Brain microvascular endothelial cell (primary cell): Measurements from ENCODE around the gene EIF3M.
"Not testable (repeated sequence)": the region's sequence is repeated elsewhere in the genome, so short reads cannot be mapped to it uniquely, and the experiment has no call there.

Experiments
- DNase-seq: peaks from one replicate; pipeline ENCODE4 v3.0.0-alpha.2; 2020
- H3K27ac ChIP-seq: fragments of 250-450 bp; sonication (Bioruptor Pico); 2 replicates; pipeline ENCODE4 v1.5.1; 2020; ENCODE audit warnings: mild to moderate bottlenecking, moderate library complexity
- H3K27me3 ChIP-seq: fragments of 250-450 bp; sonication (Bioruptor Pico); replicated peaks from 2 replicates; pipeline ENCODE4 v1.5.1; 2020; ENCODE audit warnings: mild to moderate bottlenecking
- H3K36me3 ChIP-seq: fragments of 250-450 bp; sonication (Bioruptor Pico); replicated peaks from 2 replicates; pipeline ENCODE4 v1.5.1; 2020; ENCODE audit warnings: mild to moderate bottlenecking
- H3K4me3 ChIP-seq: 2 replicates; pipeline ENCODE4 v1.5.1; 2011; ENCODE audit warnings: low read depth, mild to moderate bottlenecking, control low read depth, low read length, moderate library complexity
- CTCF ChIP-seq: IDR thresholded peaks from 2 replicates; pipeline ENCODE4 v1.5.1; 2011; ENCODE audit warnings: low read depth, mild to moderate bottlenecking, moderate library complexity, low read length, control low read depth, inconsistent platforms; ENCODE audit errors: missing control alignments
- in situ Hi-C: cut with HindIII; loops from 2 replicates; pipeline ENCODE4 v1.10.0; 2017; ENCODE audit warnings: low sequenced_read_pairs, low pct_ligation_motif_present

EIF3M gene

DNA sequence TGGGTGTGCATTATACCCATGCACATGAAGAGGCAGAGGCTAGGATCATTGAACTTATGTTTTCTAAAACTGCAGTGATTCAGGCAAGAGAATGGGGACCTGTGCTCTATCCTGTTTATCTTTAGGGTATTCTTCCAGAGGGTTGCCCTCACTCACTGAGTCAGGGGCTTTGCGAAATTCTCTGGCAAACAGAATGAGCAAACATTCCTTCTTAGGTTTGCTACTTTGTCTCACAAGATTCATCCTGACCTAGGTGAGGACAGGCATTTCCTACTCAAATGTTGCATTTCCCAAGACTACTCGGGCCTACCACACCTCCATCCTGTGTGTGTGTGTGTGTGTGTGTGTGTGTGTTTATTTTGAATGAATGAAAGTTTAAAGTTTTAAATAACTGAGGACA, 2.7 kb upstream of the EIF3M start:
- H3K4me3 ChIP-seq: no peak overlapping the region
- in situ Hi-C loops: no loop called here
- DNase-seq: no peak
- no peak overlapping the region for H3K27ac ChIP-seq
- H3K36me3 ChIP-seq: no peaks in the 10 kb centered on the region
- TF ChIP-seq CTCF: no peak
- no peaks in the 10 kb centered on the region for H3K27me3 ChIP-seq

DNA sequence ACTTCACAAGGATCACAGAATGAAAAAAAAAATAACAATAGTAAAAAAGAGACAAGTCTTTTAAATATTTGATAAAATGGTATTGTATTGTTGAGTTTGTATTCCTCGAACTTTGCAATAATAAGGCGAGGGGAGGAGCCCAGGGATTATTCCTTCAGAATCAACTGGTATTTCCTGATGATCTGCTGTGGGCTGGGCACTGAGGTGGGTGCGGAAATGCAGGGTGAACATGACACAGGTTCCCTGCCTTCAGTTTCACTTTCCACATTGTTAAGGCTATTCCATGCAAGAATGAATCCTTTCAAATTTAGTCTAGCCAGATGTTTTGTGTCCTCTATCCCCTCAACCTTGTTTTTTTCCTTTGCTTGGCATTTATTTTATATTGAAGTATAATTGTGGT, 2.1 kb upstream of the EIF3M start:
- in situ Hi-C loops: no loop called here
- H3K27ac ChIP-seq: no peak overlapping the region
- H3K27me3 ChIP-seq: no peaks in the 10 kb centered on the region
- TF ChIP-seq CTCF: no peak
- H3K36me3 ChIP-seq: no peaks in the 10 kb centered on the region
- H3K4me3 ChIP-seq: no peak overlapping the region
- DNase-seq: no peak

GRCh38 chr11:32584921-32585320, 1.3 kb downstream of the EIF3M start:
- TF ChIP-seq CTCF: no peak
- in situ Hi-C loops: no loop called here
- peaks cover 15% of the 10 kb centered on the region for H3K36me3 ChIP-seq
- H3K4me3 ChIP-seq: peak overlapping the region; percentile 96
- no peak for DNase-seq
- peak overlapping the region; percentile 38 for H3K27ac ChIP-seq
- no peaks in the 10 kb centered on the region for H3K27me3 ChIP-seq

DNA sequence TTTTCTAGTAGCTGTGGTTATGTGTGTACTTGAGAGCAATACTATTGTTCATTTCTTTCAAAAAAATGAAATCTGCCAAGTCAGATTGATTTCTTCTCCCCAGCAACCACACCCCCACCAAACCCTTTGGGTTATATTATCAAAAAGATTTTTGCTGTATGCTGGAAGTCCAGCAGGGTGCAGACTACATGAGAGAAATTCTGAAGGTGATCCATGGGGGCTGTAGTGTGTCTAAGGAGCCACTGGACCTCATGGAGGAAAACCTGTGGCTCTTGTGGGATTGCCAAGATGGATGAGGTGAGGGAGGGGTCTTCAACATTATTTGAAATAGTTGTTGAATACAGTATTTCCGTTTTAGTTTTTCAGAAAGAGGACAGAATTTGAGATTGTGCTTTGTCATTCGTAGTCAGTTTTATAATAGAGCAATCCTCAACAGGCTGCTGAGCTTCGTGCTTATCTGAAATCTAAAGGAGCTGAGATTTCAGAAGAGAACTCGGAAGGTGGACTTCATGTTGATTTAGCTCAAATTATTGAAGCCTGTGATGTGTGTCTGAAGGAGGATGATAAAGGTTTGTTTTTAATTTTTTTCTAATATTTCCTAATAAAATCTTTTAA, 3.1 kb downstream of the EIF3M start:
- Histone ChIP-seq H3K27ac (no peak overlapping the region), H3K27me3 (no peaks in the 10 kb centered on the region), H3K4me3 (no peak overlapping the region), H3K36me3 (peaks cover 30% of the 10 kb centered on the region)
- peak; percentile 61 for TF ChIP-seq CTCF
- peak; percentile 29 for DNase-seq
- in situ Hi-C loops: no loop called here

- no peak overlapping the region for H3K27ac ChIP-seq
- peaks cover 63% of the 10 kb centered on the region for H3K36me3 ChIP-seq
- no peaks in the 10 kb centered on the region for H3K27me3 ChIP-seq
- TF ChIP-seq CTCF: no peak
- no peak for DNase-seq
- in situ Hi-C loops: no loop called here
- no peak overlapping the region for H3K4me3 ChIP-seq
Observed at GRCh38 chr11:32594272-32594671, 10.6 kb downstream of the EIF3M start.

- DNase-seq, H3K4me3 ChIP-seq, H3K27me3 ChIP-seq, H3K27ac ChIP-seq, in situ Hi-C loops: not testable (repeated sequence)
- peaks cover 49% of the 10 kb centered on the region for H3K36me3 ChIP-seq
Observed at GRCh38 chr11:32596114-32596513, 12.5 kb downstream of the EIF3M start.
